Natural killer cell treated with Interleukin-12 subunit alpha and Interleukin-12 subunit beta and Interleukin-15 and Interleukin-18, amount 100 ng/mL, for 72 hours (primary cell): ENCODE data around the gene GRN. TPM values are rescaled to one million over a fixed set of nuclear protein-coding genes. Genes with fewer than 3 reads are reported as not detected.
"Not testable (repeated sequence)": the region's sequence is repeated elsewhere in the genome, so short reads cannot be mapped to it uniquely, and the experiment has no call there.

ENCODE experiments used
- ATAC-seq, 2 donors: fragments of 150-1000 bp; cut with Tn5 transposase in 1 of 2; sonication (Bioruptor Pico), chemical (Tn5 transposase) in 1 of 2; 2 replicates each; pipeline ENCODE4 v1.10.0; 2021
- DNase-seq: peaks from one replicate; pipeline ENCODE4 v3.0.0; 2022; ENCODE audit warnings: low spot score
- H3K27ac Mint-ChIP-seq, 2 donors: 1 replicate in 1 of 2; 2 replicates in 1 of 2; pipeline ENCODE4 v1.8.0; 2022; ENCODE audit warnings: mixed read lengths in 2 of 2, mild to moderate bottlenecking in 1 of 2, moderate library complexity in 1 of 2
- H3K27me3 Mint-ChIP-seq, 2 donors: 1 replicate in 1 of 2; 2 replicates in 1 of 2; pipeline ENCODE4 v1.8.0; 2022; ENCODE audit warnings: mixed read lengths in 2 of 2
- H3K36me3 Mint-ChIP-seq: one replicate; pipeline ENCODE4 v1.8.0; 2022; ENCODE audit warnings: mixed read lengths
- H3K4me1 Mint-ChIP-seq, 2 donors: 1 replicate in 1 of 2; 2 replicates in 1 of 2; pipeline ENCODE4 v1.8.0; 2022; ENCODE audit warnings: low read depth in 2 of 2, mixed read lengths in 2 of 2, mild to moderate bottlenecking in 1 of 2
- H3K4me3 Mint-ChIP-seq: one replicate; pipeline ENCODE4 v1.8.0; 2022; ENCODE audit warnings: mixed read lengths
- H3K9me3 Mint-ChIP-seq: 2 replicates; pipeline ENCODE4 v1.8.0; 2022; ENCODE audit warnings: mixed read lengths
- total RNA-seq, 2 donors: library from RNA; stranded (reverse); gene quantifications; one replicate each; pipeline ENCODE4 v1.2.3, GENCODE V29; 2022

GRN gene
- total RNA-seq, 2 donors from 2014 or later: 49.5 to 57.3 TPM

GRCh38 chr17:44381810-44382305, 36.8 kb downstream of the GRN start:
- Mint-ChIP-seq H3K4me3 (no peak overlapping the region), H3K27me3 (peaks cover 5 to 8% of the 10 kb centered on the region in 2 donors), H3K4me1 (peaks cover 6 to 8% of the 10 kb centered on the region in 2 donors), H3K9me3 (no peaks in the 10 kb centered on the region), H3K27ac (no peak overlapping the region), H3K36me3 (no peaks in the 10 kb centered on the region)
- ATAC-seq: no peak
- DNase-seq: no peak

- H3K27ac Mint-ChIP-seq: no peak overlapping the region
- no peak overlapping the region for H3K4me3 Mint-ChIP-seq
- DNase-seq (no peak), ATAC-seq (no peak)
- peaks cover 5 to 8% of the 10 kb centered on the region in 2 donors for H3K27me3 Mint-ChIP-seq
- peaks cover 6 to 8% of the 10 kb centered on the region in 2 donors for H3K4me1 Mint-ChIP-seq
- no peaks in the 10 kb centered on the region for H3K36me3 Mint-ChIP-seq
- no peaks in the 10 kb centered on the region for H3K9me3 Mint-ChIP-seq
These were observed 37.8 kb downstream of the GRN start for GRCh38 chr17:44382917-44383316.

DNA sequence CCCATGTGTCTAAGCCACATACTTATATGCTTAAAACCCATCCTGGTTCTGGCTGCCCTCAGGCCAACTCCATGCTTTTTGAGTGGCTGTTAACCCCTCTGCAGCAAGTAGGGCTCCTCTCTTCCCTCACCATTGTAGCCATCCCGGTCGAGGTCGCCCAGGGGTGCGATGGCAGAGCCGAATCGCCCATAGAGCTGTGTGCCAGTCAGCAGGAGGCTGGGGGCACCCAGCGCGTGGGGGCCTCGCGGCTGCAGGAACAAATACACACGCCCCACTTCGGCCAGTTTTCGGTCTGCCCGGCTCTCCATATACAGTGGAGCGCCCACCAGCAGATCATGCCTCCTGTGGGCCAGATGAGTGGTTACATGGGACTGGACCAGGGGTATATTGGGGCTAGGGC, 38.3 kb downstream of the GRN start:
- Mint-ChIP-seq H3K27ac (no peak overlapping the region), H3K27me3 (peaks cover 5 to 8% of the 10 kb centered on the region in 2 donors), H3K4me1 (peaks cover 6 to 8% of the 10 kb centered on the region in 2 donors), H3K9me3 (no peaks in the 10 kb centered on the region), H3K4me3 (no peak overlapping the region), H3K36me3 (no peaks in the 10 kb centered on the region)
- DNase-seq (no peak), ATAC-seq (no peak)

- peaks cover 5 to 8% of the 10 kb centered on the region in 2 donors for H3K27me3 Mint-ChIP-seq
- peaks cover 6 to 8% of the 10 kb centered on the region in 2 donors for H3K4me1 Mint-ChIP-seq
- no peak overlapping the region for H3K4me3 Mint-ChIP-seq
- no peak for DNase-seq
- no peak overlapping the region for H3K27ac Mint-ChIP-seq
- no peaks in the 10 kb centered on the region for H3K9me3 Mint-ChIP-seq
- no peak for ATAC-seq
- no peaks in the 10 kb centered on the region for H3K36me3 Mint-ChIP-seq
These were observed 38.8 kb downstream of the GRN start for GRCh38 chr17:44383861-44384260.

DNA sequence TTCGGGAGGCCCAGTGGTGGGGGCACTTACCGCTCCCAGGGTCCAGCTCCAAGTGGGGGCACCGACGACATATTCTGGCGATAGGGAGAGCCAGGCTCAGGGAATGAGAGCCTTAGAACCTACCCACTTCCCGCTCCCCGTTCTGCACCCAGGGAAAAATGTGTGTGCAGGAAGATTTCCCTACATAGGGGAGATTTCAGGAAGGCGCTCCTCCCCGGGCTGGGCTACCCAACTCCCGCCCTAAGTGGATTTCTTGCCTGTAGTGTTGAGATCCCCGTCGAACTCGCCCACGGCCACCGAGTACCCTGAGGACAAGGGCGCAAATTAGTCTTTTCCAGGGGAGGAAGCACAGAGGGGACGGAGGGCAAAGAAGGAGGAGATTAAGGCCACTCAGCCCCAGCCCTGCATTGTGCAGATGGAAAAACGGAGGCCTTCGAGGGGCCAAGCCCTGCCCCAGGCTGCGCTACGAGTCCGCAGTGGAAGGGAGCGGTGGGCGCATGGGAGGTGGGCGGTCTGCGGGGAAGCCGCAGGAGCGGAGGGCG, 39.2 kb downstream of the GRN start:
- H3K27ac Mint-ChIP-seq: no peak overlapping the region
- H3K4me3 Mint-ChIP-seq: peak overlapping the region; percentile 53
- no peak for ATAC-seq

GRCh38 chr17:44384823-44385286, 39.8 kb downstream of the GRN start:
- peak overlapping the region; percentile 54 for H3K4me3 Mint-ChIP-seq
- no peaks in the 10 kb centered on the region for H3K9me3 Mint-ChIP-seq
- peaks cover 14 to 15% of the 10 kb centered on the region in 2 donors for H3K4me1 Mint-ChIP-seq
- no peak overlapping the region for H3K27ac Mint-ChIP-seq
- DNase-seq (no peak), ATAC-seq (no peak)
- H3K27me3 Mint-ChIP-seq: peaks cover 7 to 8% of the 10 kb centered on the region in 2 donors
- no peaks in the 10 kb centered on the region for H3K36me3 Mint-ChIP-seq

More for the DNA sequence above, 39.2 kb downstream of the GRN start:
- H3K36me3 Mint-ChIP-seq: no peaks in the 10 kb centered on the region
- H3K4me1 Mint-ChIP-seq: peaks cover 9 to 10% of the 10 kb centered on the region in 2 donors
- H3K27me3 Mint-ChIP-seq: peaks cover 6 to 8% of the 10 kb centered on the region in 2 donors
- no peaks in the 10 kb centered on the region for H3K9me3 Mint-ChIP-seq
- DNase-seq: no peak

- peak; percentile 85 for DNase-seq
- peak; percentile 93 to 96 for ATAC-seq
- Mint-ChIP-seq H3K9me3 (no peaks in the 10 kb centered on the region), H3K4me1 (peaks cover 18 to 19% of the 10 kb centered on the region in 2 donors), H3K36me3 (no peaks in the 10 kb centered on the region), H3K27ac (no peak overlapping the region), H3K4me3 (peak overlapping the region; percentile 54), H3K27me3 (peaks cover 7 to 8% of the 10 kb centered on the region in 2 donors)
These were observed 40.4 kb downstream of the GRN start for GRCh38 chr17:44385287-44386181.

GRCh38 chr17:44386182-44386525, 41.1 kb downstream of the GRN start:
- no peak for ATAC-seq
- Mint-ChIP-seq H3K27me3 (peaks cover 7 to 8% of the 10 kb centered on the region in 2 donors), H3K36me3 (no peaks in the 10 kb centered on the region), H3K9me3 (no peaks in the 10 kb centered on the region), H3K4me1 (peaks cover 18 to 19% of the 10 kb centered on the region in 2 donors), H3K4me3 (peak overlapping the region; percentile 54), H3K27ac (no peak overlapping the region)
- DNase-seq: no peak

DNA sequence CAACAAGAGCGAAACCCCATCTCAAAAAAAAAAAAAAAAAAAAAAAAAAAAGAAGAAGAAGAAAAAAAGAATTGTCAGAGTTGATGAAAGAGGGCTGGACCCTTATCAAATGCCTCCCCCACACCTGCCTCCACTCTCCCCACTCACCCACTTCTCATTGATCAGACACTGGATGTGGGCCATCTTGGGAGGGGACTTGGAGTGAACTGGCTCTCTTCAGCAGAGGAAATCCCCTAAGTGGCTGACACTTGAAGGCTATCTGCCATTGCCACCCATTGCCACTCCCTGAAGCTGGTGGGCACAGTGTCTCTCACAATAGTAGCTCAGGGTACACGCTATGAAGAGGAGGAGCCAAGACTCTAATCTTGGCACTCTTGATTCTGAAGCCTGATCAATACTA, 42.7 kb downstream of the GRN start:
- no peak for ATAC-seq
- H3K4me3 Mint-ChIP-seq: no peak overlapping the region
- H3K9me3 Mint-ChIP-seq: no peaks in the 10 kb centered on the region
- DNase-seq: no peak
- H3K36me3 Mint-ChIP-seq: no peaks in the 10 kb centered on the region
- no peak overlapping the region for H3K27ac Mint-ChIP-seq
- H3K27me3 Mint-ChIP-seq: peaks cover 6 to 7% of the 10 kb centered on the region in 2 donors
- H3K4me1 Mint-ChIP-seq: peaks cover 18 to 19% of the 10 kb centered on the region in 2 donors

DNA sequence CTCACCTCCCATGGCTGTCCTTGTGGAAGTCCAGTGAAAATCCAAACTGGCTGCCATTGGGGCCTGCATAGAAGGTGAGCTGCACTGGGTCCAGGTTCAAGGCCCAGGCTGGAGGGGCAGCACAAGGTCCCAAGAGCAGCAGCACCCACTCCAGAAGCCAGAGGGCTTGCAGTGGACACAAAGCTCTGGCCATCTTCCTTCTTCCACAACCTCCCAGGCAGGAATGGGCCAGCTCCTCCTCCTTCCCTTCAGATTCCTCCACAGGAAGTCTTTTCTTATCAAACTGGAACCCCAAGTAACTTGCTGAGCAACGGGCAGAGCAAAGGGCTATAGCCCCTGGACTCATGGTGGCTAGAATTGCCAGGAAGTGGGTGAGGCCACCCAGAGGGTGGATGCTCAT, 44.2 kb downstream of the GRN start, which contains the start of gene ITGA2B:
ITGA2B (minus strand) TSS at position 369 of the 400 bp plus-strand sequence; CDS start at position 193, 176 bp downstream.
- no peaks in the 10 kb centered on the region for H3K9me3 Mint-ChIP-seq
- H3K36me3 Mint-ChIP-seq: no peaks in the 10 kb centered on the region
- peak within 1 kb of the TSS; percentile 63 to 67 for H3K27ac Mint-ChIP-seq
- H3K27me3 Mint-ChIP-seq: peaks cover 0 to 5% of the 10 kb centered on the region in 2 donors
- ATAC-seq (peak in 1 of 2 donors; percentile 11), DNase-seq (no peak)
- peak within 1 kb of the TSS; percentile 69 for H3K4me3 Mint-ChIP-seq
- H3K4me1 Mint-ChIP-seq: peaks cover 19 to 24% of the 10 kb centered on the region in 2 donors

DNA sequence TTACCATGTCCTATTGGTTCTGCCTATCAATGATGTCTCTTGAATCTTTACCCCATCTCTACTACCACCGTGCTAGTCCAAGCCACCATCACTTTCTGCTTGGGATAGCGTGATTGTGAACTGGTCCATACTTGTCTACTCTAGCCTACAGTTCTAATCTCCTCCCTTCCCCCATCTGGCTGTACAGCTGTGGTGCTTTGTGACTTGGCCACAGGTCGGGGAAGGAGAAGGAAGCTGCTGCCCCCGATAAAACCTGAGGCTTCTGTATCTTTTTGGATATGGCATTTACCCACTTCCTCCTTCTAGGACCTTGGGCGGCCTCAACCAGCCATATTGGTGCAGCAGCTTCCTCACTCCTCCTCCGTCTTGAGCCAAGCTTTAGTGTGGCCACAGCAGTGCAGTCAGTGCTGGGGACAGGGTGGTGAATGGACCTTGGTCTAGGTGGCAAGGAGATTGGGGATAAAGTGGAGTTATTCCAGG, 44.7 kb downstream of the GRN start:
- ATAC-seq: peak in 1 of 2 donors; percentile 40
- H3K27me3 Mint-ChIP-seq: peaks cover 0 to 5% of the 10 kb centered on the region in 2 donors
- H3K4me1 Mint-ChIP-seq: peaks cover 16 to 24% of the 10 kb centered on the region in 2 donors
- H3K9me3 Mint-ChIP-seq: no peaks in the 10 kb centered on the region
- no peaks in the 10 kb centered on the region for H3K36me3 Mint-ChIP-seq
- no peak for DNase-seq
- peak overlapping the region; percentile 69 for H3K4me3 Mint-ChIP-seq
- H3K27ac Mint-ChIP-seq: peak overlapping the region; percentile 63 to 67

DNA sequence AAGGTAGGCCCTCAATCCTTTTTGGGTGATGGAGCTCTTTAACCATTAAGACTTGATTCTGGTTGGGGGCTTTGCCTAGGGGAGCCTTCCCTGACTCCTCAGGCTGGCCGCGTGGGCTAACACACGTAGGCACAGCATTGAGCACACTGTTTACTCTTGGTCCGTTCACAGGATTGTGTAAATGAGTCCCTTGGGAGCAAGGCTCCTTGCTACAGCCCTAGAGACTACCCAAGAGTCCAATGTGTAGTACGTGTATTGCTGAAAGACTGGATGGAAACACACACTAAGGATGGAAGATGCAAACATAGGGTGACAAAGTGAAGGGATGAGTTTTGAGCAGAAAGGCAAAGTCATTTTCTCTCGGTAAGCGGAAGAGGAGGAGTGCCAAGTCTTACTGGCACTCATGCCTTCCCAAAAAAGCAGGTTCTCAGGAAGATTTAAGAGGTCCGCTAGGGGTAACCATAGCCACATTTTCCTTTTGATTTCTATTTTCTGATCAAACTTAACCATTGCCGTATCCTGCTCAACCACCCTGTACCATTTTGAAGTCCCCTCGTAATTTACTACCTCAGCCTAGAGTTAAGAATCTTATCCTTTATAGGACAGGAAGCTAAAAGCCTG, 45.3 kb downstream of the GRN start:
- DNase-seq: no peak
- Mint-ChIP-seq H3K9me3 (no peaks in the 10 kb centered on the region), H3K4me1 (peaks cover 16 to 24% of the 10 kb centered on the region in 2 donors), H3K4me3 (no peak overlapping the region), H3K27me3 (peaks cover 0 to 5% of the 10 kb centered on the region in 2 donors), H3K27ac (peak overlapping the region in 1 of 2 donors; percentile 67), H3K36me3 (no peaks in the 10 kb centered on the region)
- no peak for ATAC-seq

DNA sequence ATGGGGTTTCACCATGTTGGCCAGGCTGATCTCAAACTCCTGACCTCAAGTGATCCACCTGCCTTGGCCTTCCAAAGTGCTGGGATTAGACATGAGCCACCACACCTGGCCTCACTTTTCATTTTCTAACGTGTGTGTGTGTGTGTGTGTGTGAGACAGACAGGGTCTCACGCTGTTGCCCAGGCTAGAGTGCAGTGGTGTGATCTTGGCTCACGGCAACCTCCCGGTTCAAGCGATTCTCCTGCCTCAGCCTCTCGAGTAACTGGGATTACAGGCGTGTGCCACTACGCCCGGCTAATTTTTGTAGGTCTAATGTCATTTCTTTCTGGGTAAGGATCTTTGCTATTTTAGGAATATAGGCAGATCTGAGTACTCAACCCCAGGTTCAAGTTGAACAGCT, 49.0 kb downstream of the GRN start:
- H3K27ac Mint-ChIP-seq, H3K9me3 Mint-ChIP-seq, H3K4me3 Mint-ChIP-seq, ATAC-seq, H3K27me3 Mint-ChIP-seq, H3K36me3 Mint-ChIP-seq, DNase-seq: not testable (repeated sequence)
- H3K4me1 Mint-ChIP-seq: peaks cover 16 to 17% of the 10 kb centered on the region in 2 donors
